A673 (cell line): ENCODE results near the gene SPRYD7. TPM values are rescaled to one million over a fixed set of nuclear protein-coding genes. Genes with fewer than 3 reads are reported as not detected.

Experiments used
- BruUV-seq: library from RNA; stranded (reverse); fragments of 400-500 nt; replicated peaks from 2 replicates; lab custom pipeline; 2021; lab: Mats Ljungman, UMichigan
- CTCF ChIA-PET: fragments of 300-600 bp; sonication (Branson Sonifier 250); formaldehyde crosslinking; loops from one replicate; lab custom pipeline; 2022; ENCODE audit warnings: antibody characterized with exemption; lab: Charles Lee
- POLR2A ChIA-PET: fragments of 300-600 bp; sonication (Branson Sonifier 250); formaldehyde crosslinking; loops from one replicate; lab custom pipeline; 2022; ENCODE audit warnings: antibody characterized with exemption; ENCODE audit not compliant: low non-redundant PET; lab: Charles Lee
- DNase-seq: peaks from one replicate; pipeline ENCODE4 v3.0.0-alpha.2; 2015; ENCODE audit warnings: low spot score
- H3K27ac ChIP-seq: fragments of 200-600 bp; sonication (generic); 2 replicates; pipeline ENCODE4 v1.5.1; 2016; ENCODE audit warnings: mixed run types, low read depth, mild to moderate bottlenecking, mixed read lengths, antibody characterized with exemption, low read length; ENCODE audit not compliant: poor library complexity, severe bottlenecking
- H3K27me3 ChIP-seq: fragments of 200-600 bp; sonication (generic); replicated peaks from 2 replicates; pipeline ENCODE4 v1.6.1; 2017; ENCODE audit warnings: mixed run types, low read depth, mild to moderate bottlenecking, mixed read lengths, antibody characterized with exemption, low read length; ENCODE audit not compliant: insufficient read depth, poor library complexity
- H3K36me3 ChIP-seq: fragments of 200-600 bp; sonication (generic); 2 replicates; pipeline ENCODE4 v1.6.1; 2016; ENCODE audit warnings: mixed run types, mild to moderate bottlenecking, mixed read lengths, antibody characterized with exemption, low read length; ENCODE audit not compliant: insufficient read depth, poor library complexity, severe bottlenecking
- H3K4me1 ChIP-seq: fragments of 200-600 bp; sonication (generic); 2 replicates; pipeline ENCODE4 v1.6.1; 2017; ENCODE audit warnings: mixed run types, mild to moderate bottlenecking, mixed read lengths, antibody characterized with exemption, low read length; ENCODE audit not compliant: insufficient read depth, poor library complexity, severe bottlenecking
- H3K4me3 ChIP-seq: fragments of 200-600 bp; sonication (generic); 2 replicates; pipeline ENCODE4 v1.5.1; 2016; ENCODE audit warnings: low read depth, mixed run types, mild to moderate bottlenecking, mixed read lengths, low read length; ENCODE audit not compliant: poor library complexity, severe bottlenecking
- H3K9me3 ChIP-seq: fragments of 200-600 bp; sonication (generic); 2 replicates; pipeline ENCODE4 v1.6.1; 2016; ENCODE audit warnings: mixed run types, low read depth, mild to moderate bottlenecking, mixed read lengths, antibody characterized with exemption, low read length; ENCODE audit not compliant: poor library complexity, severe bottlenecking
- EZH2 ChIP-seq: fragments of 200-600 bp; sonication (generic); IDR thresholded peaks from 2 replicates; pipeline ENCODE4 v1.6.1; 2017; ENCODE audit warnings: borderline replicate concordance, low read depth, mild to moderate bottlenecking, mixed read lengths, antibody characterized with exemption, low read length; ENCODE audit not compliant: poor library complexity, severe bottlenecking
- intact Hi-C: fragments of 100-400 bp; cut with micrococcal nuclease; formaldehyde crosslinking; loops from one replicate; pipeline ENCODE4 v1.10.0; 2022; ENCODE audit not compliant: unreplicated experiment
- total RNA-seq: library from RNA; stranded (reverse); gene quantifications from 2 replicates; pipeline ENCODE4 v1.2.3, GENCODE V29; 2021
- TF ChIP-seq, protein P1 (sequence below): fragments of 300-800, 200-600 bp; sonication (generic); conservative IDR thresholded peaks from 2 replicates; pipeline ENCODE4 v1.5.1; 2017; ENCODE audit warnings: low read depth, mild to moderate bottlenecking, antibody characterized with exemption, low read length, moderate library complexity, mixed read lengths

SPRYD7 gene
- total RNA-seq, 1 experiment from 2014 or later = 2.9 TPM

DNA sequence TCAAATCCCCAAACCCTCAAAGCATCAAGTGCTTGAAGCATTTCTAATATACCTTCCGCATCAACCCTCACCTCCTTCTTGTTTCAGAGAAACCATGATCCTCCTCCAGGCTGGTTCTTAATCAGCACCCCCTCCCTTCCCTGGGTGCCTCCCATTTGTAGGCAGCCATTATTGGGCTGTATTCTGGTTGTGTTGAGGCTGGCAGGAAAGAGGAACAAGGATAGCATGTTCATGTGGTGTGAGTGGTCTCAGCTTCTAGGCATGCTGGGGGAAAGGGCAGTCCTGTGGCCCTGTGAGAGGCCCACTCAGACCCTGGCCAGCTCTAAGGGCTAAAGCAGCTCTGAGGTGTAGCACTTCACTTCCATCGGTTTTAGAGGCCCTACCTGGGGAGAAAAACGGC is 41.9 kb upstream of the SPRYD7 start:
- intact Hi-C loops = loop anchor here (2.0 to 5.0 kb wide), 5 partner anchors 104 to 934 kb away; no protein-coding TSS in a partner anchor
- DNase-seq = no peak
- ChIA-PET CTCF (no interaction called here), POLR2A (no interaction called here)
- BruUV-seq = no TSS peak
- peaks cover 13% of the 10 kb centered on the region for H3K4me1 ChIP-seq
- no peaks in the 10 kb centered on the region for H3K9me3 ChIP-seq
- TF ChIP-seq EZH2 = no peak
- TF ChIP-seq, protein P1, sequence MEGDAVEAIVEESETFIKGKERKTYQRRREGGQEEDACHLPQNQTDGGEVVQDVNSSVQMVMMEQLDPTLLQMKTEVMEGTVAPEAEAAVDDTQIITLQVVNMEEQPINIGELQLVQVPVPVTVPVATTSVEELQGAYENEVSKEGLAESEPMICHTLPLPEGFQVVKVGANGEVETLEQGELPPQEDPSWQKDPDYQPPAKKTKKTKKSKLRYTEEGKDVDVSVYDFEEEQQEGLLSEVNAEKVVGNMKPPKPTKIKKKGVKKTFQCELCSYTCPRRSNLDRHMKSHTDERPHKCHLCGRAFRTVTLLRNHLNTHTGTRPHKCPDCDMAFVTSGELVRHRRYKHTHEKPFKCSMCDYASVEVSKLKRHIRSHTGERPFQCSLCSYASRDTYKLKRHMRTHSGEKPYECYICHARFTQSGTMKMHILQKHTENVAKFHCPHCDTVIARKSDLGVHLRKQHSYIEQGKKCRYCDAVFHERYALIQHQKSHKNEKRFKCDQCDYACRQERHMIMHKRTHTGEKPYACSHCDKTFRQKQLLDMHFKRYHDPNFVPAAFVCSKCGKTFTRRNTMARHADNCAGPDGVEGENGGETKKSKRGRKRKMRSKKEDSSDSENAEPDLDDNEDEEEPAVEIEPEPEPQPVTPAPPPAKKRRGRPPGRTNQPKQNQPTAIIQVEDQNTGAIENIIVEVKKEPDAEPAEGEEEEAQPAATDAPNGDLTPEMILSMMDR = no peak
- no peaks in the 10 kb centered on the region for H3K36me3 ChIP-seq
- H3K27me3 ChIP-seq = no peaks in the 10 kb centered on the region
- H3K4me3 ChIP-seq = no peak overlapping the region
- no peak overlapping the region for H3K27ac ChIP-seq

DNA sequence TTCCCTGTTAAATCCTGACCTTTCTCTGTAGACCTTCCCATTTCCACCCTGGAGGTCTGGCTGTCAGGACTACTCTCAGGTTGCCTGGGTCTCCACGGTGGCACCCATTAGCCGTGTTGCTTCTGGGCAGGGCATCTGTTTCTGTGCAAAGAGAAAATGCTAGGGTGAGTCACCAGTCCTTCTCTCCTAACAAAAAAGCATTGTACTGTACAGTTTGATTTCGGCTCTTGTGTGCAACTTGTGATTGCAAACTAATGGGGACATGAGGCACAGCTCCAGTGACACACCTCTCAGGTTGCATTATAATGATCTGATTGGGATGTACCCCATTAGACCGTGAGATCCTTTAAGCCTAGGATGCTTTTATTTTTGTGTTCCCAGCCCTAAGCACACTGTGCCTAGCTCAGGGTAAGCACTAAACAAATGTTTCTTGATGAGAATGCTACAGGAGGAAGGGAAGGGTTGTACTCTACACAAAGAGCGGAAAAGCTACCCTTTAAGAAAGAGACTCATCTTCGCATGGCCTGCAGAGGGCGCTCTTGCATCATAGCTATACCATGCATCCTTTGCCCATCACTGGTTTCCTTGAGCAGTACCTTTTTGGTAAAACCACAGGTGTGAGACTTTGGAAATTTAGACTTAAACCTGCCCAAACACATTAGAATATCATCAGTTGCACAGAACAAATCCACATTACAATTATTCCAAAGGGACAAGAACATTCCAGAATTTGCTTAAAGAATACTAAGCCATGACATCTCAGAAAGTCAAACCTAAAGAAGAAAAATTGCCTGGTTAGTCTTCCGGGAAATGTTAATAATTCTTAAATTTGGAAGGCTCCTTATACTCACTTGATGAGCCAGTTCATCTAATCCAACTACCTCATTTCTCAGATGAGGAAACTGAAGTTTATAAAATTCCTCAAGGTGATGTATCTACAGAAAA is 40.4 kb upstream of the SPRYD7 start:
- POLR2A ChIA-PET = interaction anchor here (0.5 kb wide), 1 partner anchor 313 kb away, joined by 7 read pairs; no protein-coding TSS in a partner anchor
- peak; percentile 79 for DNase-seq

DNA sequence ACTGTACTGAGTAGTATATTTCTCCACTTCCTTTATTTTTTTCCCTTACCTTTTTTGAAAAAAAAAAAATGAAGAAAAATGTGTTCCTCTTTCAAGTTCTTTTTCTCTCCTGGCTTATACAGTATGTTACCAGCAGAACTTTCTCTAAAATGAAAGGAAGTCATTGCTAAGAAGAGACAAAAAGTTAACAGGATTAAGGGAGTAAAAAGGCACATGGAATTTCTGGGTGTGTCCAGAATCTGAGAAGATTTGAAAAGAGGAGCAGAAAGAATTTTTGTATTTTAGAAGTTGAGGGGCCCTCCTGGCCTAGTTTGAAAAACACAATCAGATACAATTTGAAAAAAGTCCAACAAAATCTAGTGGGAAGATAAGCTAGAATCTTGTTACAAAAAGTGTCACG is 39.7 kb upstream of the SPRYD7 start:
- intact Hi-C loops = loop anchor here (1.0 to 5.0 kb wide), 6 partner anchors 106 to 1094 kb away; no protein-coding TSS in a partner anchor
- peak; percentile 54 for DNase-seq
- CTCF ChIA-PET = interaction anchor here (0.7 to 0.8 kb wide), 4 partner anchors 18 to 936 kb away, joined by 3 to 5 read pairs (median 4); no protein-coding TSS in a partner anchor
- no TSS peak for BruUV-seq
- Histone ChIP-seq H3K9me3 (no peaks in the 10 kb centered on the region), H3K27me3 (no peaks in the 10 kb centered on the region), H3K36me3 (no peaks in the 10 kb centered on the region), H3K4me1 (peaks cover 13% of the 10 kb centered on the region), H3K27ac (peak overlapping the region; percentile 14), H3K4me3 (no peak overlapping the region)
- TF ChIP-seq, protein P1 = no peak
- no peak for TF ChIP-seq EZH2
- POLR2A ChIA-PET = no interaction called here

More for the DNA sequence above, 40.4 kb upstream of the SPRYD7 start:
- intact Hi-C loops = loop anchor here (1.0 to 5.0 kb wide), 6 partner anchors 106 to 1094 kb away; no protein-coding TSS in a partner anchor
- TF ChIP-seq, protein P1 = peak; percentile 93
- TF ChIP-seq EZH2 = no peak
- Histone ChIP-seq H3K27ac (peak overlapping the region; percentile 14), H3K36me3 (no peaks in the 10 kb centered on the region), H3K4me1 (peaks cover 13% of the 10 kb centered on the region), H3K4me3 (no peak overlapping the region), H3K9me3 (no peaks in the 10 kb centered on the region), H3K27me3 (no peaks in the 10 kb centered on the region)
- CTCF ChIA-PET = interaction anchor here (0.6 to 1.1 kb wide), 9 partner anchors 17 to 936 kb away, joined by 3 to 14 read pairs (median 4); partner anchors contain the start of genes SPRYD7 and TRIM13
- no TSS peak for BruUV-seq
